Testis (tissue), 2 donors: ENCODE data around the gene PDP2.

ENCODE experiments used
- POLR2A ChIP-seq: fragments of 450-650 bp; IDR thresholded peaks from one replicate; pipeline ENCODE4 v1.6.1; 2017; ENCODE audit warnings: antibody characterized with exemption, mild to moderate bottlenecking, moderate library complexity
- TF ChIP-seq, protein P1 (sequence below), 3 experiments: fragments of 450-650 bp in 2 of 3; fragments of 200-600 bp in 1 of 3; sonication (generic) in 1 of 3; IDR thresholded peaks; one replicate each; pipeline ENCODE4 v1.5.1; 2016 to 2019; ENCODE audit warnings: antibody characterized with exemption in 3 of 3, mild to moderate bottlenecking in 2 of 3, moderate library complexity in 1 of 3

DNA sequence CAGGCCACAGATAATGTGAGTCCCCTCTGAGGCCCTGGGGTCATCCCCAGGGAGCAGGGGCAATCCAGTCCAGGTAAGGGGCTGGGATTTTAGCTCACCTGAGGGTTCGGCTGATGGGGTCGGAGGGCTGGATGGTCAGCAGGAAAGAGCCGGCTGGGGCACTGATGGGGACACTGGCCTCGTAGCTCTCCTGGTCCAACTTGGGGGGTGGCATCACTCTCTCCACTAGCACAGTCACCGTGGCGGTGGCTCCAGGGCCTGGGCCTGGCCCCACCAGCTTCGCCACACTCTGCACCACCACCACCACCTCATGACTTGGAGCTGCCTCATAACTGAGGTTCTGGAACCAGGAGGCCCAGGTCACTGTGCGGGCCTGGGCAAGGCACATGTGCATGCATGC, 31.5 kb downstream of the PDP2 start:
- TF ChIP-seq, protein P1, sequence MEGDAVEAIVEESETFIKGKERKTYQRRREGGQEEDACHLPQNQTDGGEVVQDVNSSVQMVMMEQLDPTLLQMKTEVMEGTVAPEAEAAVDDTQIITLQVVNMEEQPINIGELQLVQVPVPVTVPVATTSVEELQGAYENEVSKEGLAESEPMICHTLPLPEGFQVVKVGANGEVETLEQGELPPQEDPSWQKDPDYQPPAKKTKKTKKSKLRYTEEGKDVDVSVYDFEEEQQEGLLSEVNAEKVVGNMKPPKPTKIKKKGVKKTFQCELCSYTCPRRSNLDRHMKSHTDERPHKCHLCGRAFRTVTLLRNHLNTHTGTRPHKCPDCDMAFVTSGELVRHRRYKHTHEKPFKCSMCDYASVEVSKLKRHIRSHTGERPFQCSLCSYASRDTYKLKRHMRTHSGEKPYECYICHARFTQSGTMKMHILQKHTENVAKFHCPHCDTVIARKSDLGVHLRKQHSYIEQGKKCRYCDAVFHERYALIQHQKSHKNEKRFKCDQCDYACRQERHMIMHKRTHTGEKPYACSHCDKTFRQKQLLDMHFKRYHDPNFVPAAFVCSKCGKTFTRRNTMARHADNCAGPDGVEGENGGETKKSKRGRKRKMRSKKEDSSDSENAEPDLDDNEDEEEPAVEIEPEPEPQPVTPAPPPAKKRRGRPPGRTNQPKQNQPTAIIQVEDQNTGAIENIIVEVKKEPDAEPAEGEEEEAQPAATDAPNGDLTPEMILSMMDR (IDR thresholded peaks at IDR 0.05) = no peak
- no peak for TF ChIP-seq POLR2A
